Body of pancreas (tissue), 4 donors: ENCODE measurements around the gene OR6M1. TPM values are rescaled to one million over a fixed set of nuclear protein-coding genes. Genes with fewer than 3 reads are reported as not detected.

Source experiments
- ATAC-seq: fragments of 150-250 bp; one replicate; pipeline ENCODE4 v1.9.1; 2016
- DNase-seq, 4 donors: peaks; one replicate each; pipeline ENCODE4 v3.0.0-alpha.2; 2019
- H3K27ac ChIP-seq, 4 donors: fragments of 200-600 bp; sonication (generic); 1 replicate in 3 of 4; 2 replicates in 1 of 4; pipeline versions ENCODE4 v1.5.1 to v1.6.1; 2016 to 2019; ENCODE audit warnings: mild to moderate bottlenecking in 1 of 4, mixed read lengths in 1 of 4, moderate library complexity in 1 of 4
- H3K27me3 ChIP-seq, 2 donors: fragments of 200-600 bp; sonication (generic); one replicate each; pipeline ENCODE4 v1.6.0; 2016; ENCODE audit warnings: mild to moderate bottlenecking in 1 of 2
- H3K36me3 ChIP-seq, 2 donors: fragments of 200-600 bp; sonication (generic); replicated peaks in 1 of 2; 2 replicates each; pipeline ENCODE4 v1.5.1; 2016; ENCODE audit warnings: low read depth in 2 of 2; ENCODE audit not compliant: insufficient read depth in 1 of 2
- H3K4me1 ChIP-seq: fragments of 200-600 bp; sonication (generic); one replicate; pipeline ENCODE4 v1.6.0; 2016
- H3K4me3 ChIP-seq, 2 donors: fragments of 200-600 bp; sonication (generic); 1 replicate in 1 of 2; 2 replicates in 1 of 2; pipeline ENCODE4 v1.5.1; 2016 to 2019
- H3K9me3 ChIP-seq, 3 donors: fragments of 200-600 bp; sonication (generic); 1 replicate in 2 of 3; 2 replicates in 1 of 3; pipeline ENCODE4 v1.5.1; 2016
- CTCF ChIP-seq, 7 experiments: fragments of 450-650 bp in 4 of 7; fragments of 200-600 bp in 3 of 7; sonication (generic) in 3 of 7; IDR thresholded peaks; one replicate each; pipeline ENCODE4 v1.5.1; 2016 to 2019; ENCODE audit warnings: antibody characterized with exemption in 7 of 7
- POLR2A ChIP-seq, 3 donors: fragments of 450-650 bp; IDR thresholded peaks; one replicate each; pipeline ENCODE4 v1.6.1; 2016; ENCODE audit warnings: antibody characterized with exemption in 3 of 3, mild to moderate bottlenecking in 2 of 3
- WGBS, 2 donors: methylation state at CpG; one replicate each; pipeline ENCODE4 v1.1.5; 2017; 5-methylcytosine and 5-hydroxymethylcytosine counted together
- intact Hi-C: fragments of 100-400 bp; cut with DNase I; formaldehyde crosslinking; loops from one replicate; pipeline ENCODE4 v1.15.1; 2023
- total RNA-seq, 2 donors: library from RNA; depleted of rRNA; stranded (reverse); fragments of >200 nt; gene quantifications; one replicate each; pipeline ENCODE4 v1.1.0, GENCODE V29; 2016

Gene OR6M1
- total RNA-seq, 2 donors from 2014 or later: not detected

GRCh38 chr11:123839131-123839530, 33.0 kb upstream of the OR6M1 start:
- 91 to 93% methylated on average over 5 of the region's 5 CpGs for WGBS, 2 donors
- Histone ChIP-seq H3K4me3 (no peak overlapping the region), H3K4me1 (peaks cover 12% of the 10 kb centered on the region), H3K36me3 (no peaks in the 10 kb centered on the region), H3K27me3 (no peaks in the 10 kb centered on the region), H3K27ac (no peak overlapping the region), H3K9me3 (no peaks in the 10 kb centered on the region)
- TF ChIP-seq POLR2A (IDR thresholded peaks at IDR 0.05) (no peak), CTCF (IDR thresholded peaks at IDR 0.05) (no peak)
- DNase-seq (no peak), ATAC-seq (no peak)
- intact Hi-C loops: no loop called here

- no peaks in the 10 kb centered on the region for H3K36me3 ChIP-seq
- ATAC-seq (no peak), DNase-seq (no peak)
- H3K4me1 ChIP-seq: peaks cover 9% of the 10 kb centered on the region
- H3K27ac ChIP-seq: no peak overlapping the region
- no peak overlapping the region for H3K4me3 ChIP-seq
- H3K9me3 ChIP-seq: no peaks in the 10 kb centered on the region
- 15 to 52% methylated on average over 1 of the region's 1 CpG for WGBS, 2 donors
- H3K27me3 ChIP-seq: no peaks in the 10 kb centered on the region
- no peak for TF ChIP-seq CTCF (IDR thresholded peaks at IDR 0.05)
- TF ChIP-seq POLR2A (IDR thresholded peaks at IDR 0.05): no peak
- intact Hi-C loops: no loop called here
Observed at GRCh38 chr11:123838659-123839058, 32.5 kb upstream of the OR6M1 start.

GRCh38 chr11:123838199-123838598, 32.0 kb upstream of the OR6M1 start:
- no peak for DNase-seq
- intact Hi-C loops: no loop called here
- Histone ChIP-seq H3K4me3 (no peak overlapping the region), H3K36me3 (no peaks in the 10 kb centered on the region), H3K4me1 (peaks cover 9% of the 10 kb centered on the region), H3K27ac (no peak overlapping the region), H3K27me3 (no peaks in the 10 kb centered on the region), H3K9me3 (no peaks in the 10 kb centered on the region)
- TF ChIP-seq CTCF (IDR thresholded peaks at IDR 0.05) (no peak), POLR2A (IDR thresholded peaks at IDR 0.05) (no peak)
- WGBS, 2 donors: 43 to 45% methylated on average over 3 of the region's 3 CpGs
- no peak for ATAC-seq

GRCh38 chr11:123833095-123833494, 26.9 kb upstream of the OR6M1 start:
- DNase-seq (no peak), ATAC-seq (no peak)
- Histone ChIP-seq H3K27ac (no peak overlapping the region), H3K36me3 (no peaks in the 10 kb centered on the region), H3K4me3 (no peak overlapping the region), H3K4me1 (peaks cover 2% of the 10 kb centered on the region), H3K27me3 (no peaks in the 10 kb centered on the region), H3K9me3 (no peaks in the 10 kb centered on the region)
- WGBS, 2 donors: 76 to 88% methylated on average over 2 of the region's 2 CpGs
- intact Hi-C loops: no loop called here
- TF ChIP-seq POLR2A (IDR thresholded peaks at IDR 0.05) (no peak), CTCF (IDR thresholded peaks at IDR 0.05) (no peak)

- intact Hi-C loops: no loop called here
- WGBS, 2 donors: 94 to 95% methylated on average over 7 of the region's 7 CpGs
- Histone ChIP-seq H3K9me3 (no peaks in the 10 kb centered on the region), H3K27ac (no peak overlapping the region), H3K4me1 (no peaks in the 10 kb centered on the region), H3K27me3 (no peaks in the 10 kb centered on the region), H3K4me3 (no peak overlapping the region), H3K36me3 (no peaks in the 10 kb centered on the region)
- TF ChIP-seq CTCF (IDR thresholded peaks at IDR 0.05) (no peak), POLR2A (IDR thresholded peaks at IDR 0.05) (no peak)
- ATAC-seq: no peak
- no peak for DNase-seq
Observed at GRCh38 chr11:123829745-123830144, 23.6 kb upstream of the OR6M1 start.
